Activated CD8-positive, alpha-beta memory T cell treated with anti-CD3 and anti-CD28 coated beads, Interleukin-2, amount 10 ng/mL, durations not matched to agents 7 days and 5 days (primary cell): ENCODE results near the gene MLH3. TPM values are rescaled to one million over a fixed set of nuclear protein-coding genes. Genes with fewer than 3 reads are reported as not detected.
"Not testable (repeated sequence)": the region's sequence is repeated elsewhere in the genome, so short reads cannot be mapped to it uniquely, and the experiment has no call there.

Source experiments
- ATAC-seq: fragments of 150-1000 bp; cut with Tn5 transposase; one replicate; pipeline ENCODE4 v1.10.0; 2021; ENCODE audit warnings: moderate library complexity
- CTCF ChIA-PET: fragments of 350-600 bp; sonication (Branson Sonifier 250); formaldehyde crosslinking; loops from one replicate; lab custom pipeline; 2021; ENCODE audit warnings: antibody characterized with exemption; lab: Charles Lee
- DNase-seq: peaks from one replicate; pipeline ENCODE4 v3.0.0-alpha.2; 2020
- H3K27ac Mint-ChIP-seq: one replicate; pipeline ENCODE4 v1.8.0; 2021; ENCODE audit warnings: mild to moderate bottlenecking, mixed read lengths
- H3K27me3 Mint-ChIP-seq: one replicate; pipeline ENCODE4 v1.8.0; 2021; ENCODE audit warnings: mixed read lengths
- H3K36me3 Mint-ChIP-seq: one replicate; pipeline ENCODE4 v1.8.0; 2021; ENCODE audit warnings: mild to moderate bottlenecking, mixed read lengths
- H3K4me1 Mint-ChIP-seq: one replicate; pipeline ENCODE4 v1.8.0; 2021; ENCODE audit warnings: mixed read lengths
- H3K4me3 Mint-ChIP-seq: one replicate; pipeline ENCODE4 v1.8.0; 2021; ENCODE audit warnings: mild to moderate bottlenecking, moderate library complexity, mixed read lengths
- H3K9me3 Mint-ChIP-seq: one replicate; pipeline ENCODE4 v1.8.0; 2022; ENCODE audit warnings: low read depth, mixed read lengths
- total RNA-seq, 2 experiments: library from RNA; stranded (reverse); gene quantifications; one replicate each; pipeline ENCODE4 v1.2.3, GENCODE V29; 2021

Gene MLH3
- total RNA-seq, 2 experiments from 2014 or later = 15.1 to 16.2 TPM

GRCh38 chr14:75081660-75082229 is 30.5 kb upstream of the MLH3 start:
- DNase-seq (no peak), ATAC-seq (no peak)
- Mint-ChIP-seq H3K4me3 (no peak overlapping the region), H3K27me3 (no peaks in the 10 kb centered on the region), H3K36me3 (peaks cover 31% of the 10 kb centered on the region), H3K4me1 (no peaks in the 10 kb centered on the region), H3K27ac (no peak overlapping the region), H3K9me3 (no peaks in the 10 kb centered on the region)
- CTCF ChIA-PET = interaction anchor here (1.7 to 1.9 kb wide), 2 partner anchors 44 to 140 kb away, joined by 3 to 5 read pairs; no protein-coding TSS in a partner anchor

GRCh38 chr14:75079521-75079920 is 28.3 kb upstream of the MLH3 start:
- Mint-ChIP-seq H3K4me1 (no peaks in the 10 kb centered on the region), H3K9me3 (no peaks in the 10 kb centered on the region)

GRCh38 chr14:75077794-75078193 is 26.5 kb upstream of the MLH3 start:
- no peak overlapping the region for H3K4me3 Mint-ChIP-seq
- H3K4me1 Mint-ChIP-seq = no peaks in the 10 kb centered on the region
- ATAC-seq (no peak), DNase-seq (no peak)
- CTCF ChIA-PET = interaction anchor here (0.6 to 0.9 kb wide), 4 partner anchors 11 to 250 kb away, joined by 3 to 4 read pairs (median 3); no protein-coding TSS in a partner anchor
- H3K27me3 Mint-ChIP-seq = peaks cover 3% of the 10 kb centered on the region
- H3K27ac Mint-ChIP-seq = no peak overlapping the region
- peaks cover 11% of the 10 kb centered on the region for H3K36me3 Mint-ChIP-seq
- H3K9me3 Mint-ChIP-seq = no peaks in the 10 kb centered on the region

More at GRCh38 chr14:75079521-75079920, 28.3 kb upstream of the MLH3 start:
- H3K27me3 Mint-ChIP-seq = no peaks in the 10 kb centered on the region
- ATAC-seq (no peak), DNase-seq (no peak)
- CTCF ChIA-PET = interaction anchor here (0.7 to 2.5 kb wide), 3 partner anchors 9 to 137 kb away, joined by 3 to 7 read pairs (median 3); no protein-coding TSS in a partner anchor
- H3K4me3 Mint-ChIP-seq = no peak overlapping the region
- peaks cover 20% of the 10 kb centered on the region for H3K36me3 Mint-ChIP-seq
- H3K27ac Mint-ChIP-seq = no peak overlapping the region

DNA sequence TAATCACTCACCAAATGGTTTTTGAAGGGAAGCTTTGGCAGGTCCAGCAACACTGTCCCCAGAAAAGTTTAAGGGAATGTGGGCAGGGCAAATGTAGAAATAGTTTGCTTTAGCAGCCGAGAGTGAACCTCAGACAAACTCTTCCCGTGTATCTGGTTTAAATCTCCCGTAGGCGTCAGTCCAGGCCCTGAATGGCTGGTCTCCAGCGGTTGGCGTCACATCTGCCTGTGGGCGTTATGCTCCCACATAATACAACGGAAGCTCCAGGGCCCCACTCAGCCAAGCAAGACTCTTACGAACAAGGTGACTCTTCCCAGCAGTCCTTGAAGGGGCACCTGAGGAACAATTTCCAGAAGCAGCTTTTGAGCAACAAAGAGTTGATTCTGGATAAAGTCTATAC is 19.1 kb upstream of the MLH3 start:
- H3K27ac Mint-ChIP-seq = no peak overlapping the region
- no peak overlapping the region for H3K4me3 Mint-ChIP-seq
- H3K9me3 Mint-ChIP-seq = no peaks in the 10 kb centered on the region
- no peak for DNase-seq
- CTCF ChIA-PET = interaction anchor here (0.6 to 1.6 kb wide), 4 partner anchors 17 to 517 kb away, joined by 3 to 7 read pairs (median 5); no protein-coding TSS in a partner anchor
- H3K4me1 Mint-ChIP-seq = peaks cover 4% of the 10 kb centered on the region
- H3K36me3 Mint-ChIP-seq = no peaks in the 10 kb centered on the region
- no peak for ATAC-seq
- peaks cover 3% of the 10 kb centered on the region for H3K27me3 Mint-ChIP-seq

DNA sequence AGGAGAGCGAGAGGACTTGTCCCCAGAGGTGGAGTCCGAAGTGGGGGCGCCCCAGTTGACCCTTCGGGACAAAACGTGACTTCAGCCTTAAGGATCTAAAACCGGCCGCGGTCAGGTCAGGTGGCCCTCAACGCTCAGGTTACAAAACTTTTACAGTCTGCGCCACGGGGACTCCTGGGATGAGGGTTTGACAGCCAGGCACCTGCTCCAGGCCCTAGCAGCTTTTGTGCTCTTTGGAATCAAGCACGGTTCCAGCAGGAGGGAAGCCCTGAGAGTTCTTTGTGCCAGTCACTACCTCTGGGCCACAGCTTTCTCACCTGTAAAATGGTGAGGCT is 18.5 kb upstream of the MLH3 start:
- Mint-ChIP-seq H3K4me1 (peaks cover 9% of the 10 kb centered on the region), H3K4me3 (no peak overlapping the region), H3K27me3 (peaks cover 3% of the 10 kb centered on the region), H3K36me3 (no peaks in the 10 kb centered on the region), H3K9me3 (no peaks in the 10 kb centered on the region), H3K27ac (no peak overlapping the region)
- ATAC-seq = no peak
- no peak for DNase-seq
- CTCF ChIA-PET = interaction anchor here (0.6 to 1.6 kb wide), 6 partner anchors 16 to 516 kb away, joined by 3 to 7 read pairs (median 3); no protein-coding TSS in a partner anchor

GRCh38 chr14:75069121-75069810 is 18.0 kb upstream of the MLH3 start, which contains the start of gene ZC2HC1C:
TSS of gene ZC2HC1C (plus strand) at chr14:75069641. CDS start at chr14:75070574, 933 bp downstream.
- H3K9me3 Mint-ChIP-seq = no peaks in the 10 kb centered on the region
- H3K27ac Mint-ChIP-seq = no peak within 1 kb of the TSS
- H3K27me3 Mint-ChIP-seq = peaks cover 3% of the 10 kb centered on the region
- CTCF ChIA-PET = interaction anchor here (0.8 to 1.6 kb wide), 6 partner anchors 16 to 226 kb away, joined by 3 to 7 read pairs (median 3); no protein-coding TSS in a partner anchor
- H3K4me3 Mint-ChIP-seq = no peak within 1 kb of the TSS
- peaks cover 12% of the 10 kb centered on the region for H3K4me1 Mint-ChIP-seq
- ATAC-seq = peak; percentile 95
- H3K36me3 Mint-ChIP-seq = no peaks in the 10 kb centered on the region
- peak; percentile 79 for DNase-seq

GRCh38 chr14:75068294-75069120 is 17.2 kb upstream of the MLH3 start:
- DNase-seq (no peak), ATAC-seq (peak; percentile 4)
- Mint-ChIP-seq H3K27me3 (peaks cover 3% of the 10 kb centered on the region), H3K9me3 (no peaks in the 10 kb centered on the region), H3K36me3 (peaks cover 2% of the 10 kb centered on the region), H3K4me3 (no peak overlapping the region), H3K27ac (no peak overlapping the region), H3K4me1 (peaks cover 17% of the 10 kb centered on the region)
- CTCF ChIA-PET = interaction anchor here (1.2 to 2.3 kb wide), 5 partner anchors 12 to 207 kb away, joined by 3 to 9 read pairs (median 3); no protein-coding TSS in a partner anchor

GRCh38 chr14:75067765-75068164 is 16.5 kb upstream of the MLH3 start:
- H3K9me3 Mint-ChIP-seq, ATAC-seq, DNase-seq, H3K4me3 Mint-ChIP-seq, H3K27me3 Mint-ChIP-seq, H3K36me3 Mint-ChIP-seq, H3K27ac Mint-ChIP-seq: not testable (repeated sequence)
- CTCF ChIA-PET = interaction anchor here (1.3 to 2.3 kb wide), 3 partner anchors 11 to 207 kb away, joined by 3 to 9 read pairs (median 3); no protein-coding TSS in a partner anchor
- H3K4me1 Mint-ChIP-seq = peaks cover 22% of the 10 kb centered on the region

- Mint-ChIP-seq H3K36me3 (peaks cover 2% of the 10 kb centered on the region), H3K27me3 (no peaks in the 10 kb centered on the region), H3K27ac (no peak overlapping the region), H3K4me1 (peaks cover 26% of the 10 kb centered on the region), H3K9me3 (no peaks in the 10 kb centered on the region), H3K4me3 (no peak overlapping the region)
- DNase-seq (no peak), ATAC-seq (no peak)
- CTCF ChIA-PET = interaction anchor here (1.3 to 2.3 kb wide), 2 partner anchors 10 to 206 kb away, joined by 3 to 9 read pairs; no protein-coding TSS in a partner anchor
Measured at GRCh38 chr14:75067212-75067611, 15.9 kb upstream of the MLH3 start.

- Mint-ChIP-seq H3K4me1 (peaks cover 29% of the 10 kb centered on the region), H3K9me3 (no peaks in the 10 kb centered on the region), H3K4me3 (no peak overlapping the region), H3K27me3 (no peaks in the 10 kb centered on the region), H3K27ac (no peak overlapping the region), H3K36me3 (peaks cover 2% of the 10 kb centered on the region)
- CTCF ChIA-PET = interaction anchor here (1.8 to 2.3 kb wide), 2 partner anchors 121 to 206 kb away, joined by 5 to 9 read pairs; no protein-coding TSS in a partner anchor
- DNase-seq (no peak), ATAC-seq (no peak)
Measured at GRCh38 chr14:75066691-75067090, 15.4 kb upstream of the MLH3 start.

GRCh38 chr14:75064205-75064567 is 12.9 kb upstream of the MLH3 start:
- DNase-seq = no peak
- H3K4me1 Mint-ChIP-seq = peaks cover 46% of the 10 kb centered on the region
- CTCF ChIA-PET = interaction anchor here (0.8 to 5.0 kb wide), 14 partner anchors 12 to 453 kb away, joined by 3 to 20 read pairs (median 4); partner anchors contain the start of genes EIF2B2 and MLH3
- peak overlapping the region; percentile 100 for H3K4me3 Mint-ChIP-seq
- no peaks in the 10 kb centered on the region for H3K27me3 Mint-ChIP-seq
- peaks cover 20% of the 10 kb centered on the region for H3K36me3 Mint-ChIP-seq
- peak overlapping the region; percentile 98 for H3K27ac Mint-ChIP-seq
- no peaks in the 10 kb centered on the region for H3K9me3 Mint-ChIP-seq
- ATAC-seq = no peak

- CTCF ChIA-PET = interaction anchor here (0.8 to 5.0 kb wide), 13 partner anchors 12 to 239 kb away, joined by 3 to 20 read pairs (median 4); partner anchors contain the start of genes EIF2B2 and MLH3
- Mint-ChIP-seq H3K36me3 (peaks cover 22% of the 10 kb centered on the region), H3K27ac (peak within 1 kb of the TSS; percentile 98), H3K27me3 (no peaks in the 10 kb centered on the region), H3K4me3 (peak within 1 kb of the TSS; percentile 100), H3K4me1 (peaks cover 46% of the 10 kb centered on the region), H3K9me3 (no peaks in the 10 kb centered on the region)
- ATAC-seq (peak; percentile 99), DNase-seq (peak; percentile 95)
Measured at GRCh38 chr14:75063491-75064204, 12.4 kb upstream of the MLH3 start, which contains the start of gene ACYP1. TSS of gene ACYP1 (minus strand) at chr14:75064024. CDS start at chr14:75063553, 471 bp downstream.
